Epithelial cell of esophagus (primary cell): ENCODE measurements around the gene AP2M1.

ENCODE experiments used
- DNase-seq: peaks from one replicate; pipeline ENCODE4 v3.0.0; 2010; ENCODE audit warnings: low read depth
- H3K4me3 ChIP-seq: 2 replicates; pipeline ENCODE4 v1.5.1; 2011; ENCODE audit warnings: mild to moderate bottlenecking, low read length, control low read depth
- TF ChIP-seq, protein P1 (sequence below): IDR thresholded peaks from 2 replicates; pipeline ENCODE4 v1.5.1; 2011; ENCODE audit warnings: low read depth, mild to moderate bottlenecking, low read length, control low read depth, inconsistent platforms; ENCODE audit not compliant: insufficient read depth; ENCODE audit errors: missing control alignments

The AP2M1 gene

DNA sequence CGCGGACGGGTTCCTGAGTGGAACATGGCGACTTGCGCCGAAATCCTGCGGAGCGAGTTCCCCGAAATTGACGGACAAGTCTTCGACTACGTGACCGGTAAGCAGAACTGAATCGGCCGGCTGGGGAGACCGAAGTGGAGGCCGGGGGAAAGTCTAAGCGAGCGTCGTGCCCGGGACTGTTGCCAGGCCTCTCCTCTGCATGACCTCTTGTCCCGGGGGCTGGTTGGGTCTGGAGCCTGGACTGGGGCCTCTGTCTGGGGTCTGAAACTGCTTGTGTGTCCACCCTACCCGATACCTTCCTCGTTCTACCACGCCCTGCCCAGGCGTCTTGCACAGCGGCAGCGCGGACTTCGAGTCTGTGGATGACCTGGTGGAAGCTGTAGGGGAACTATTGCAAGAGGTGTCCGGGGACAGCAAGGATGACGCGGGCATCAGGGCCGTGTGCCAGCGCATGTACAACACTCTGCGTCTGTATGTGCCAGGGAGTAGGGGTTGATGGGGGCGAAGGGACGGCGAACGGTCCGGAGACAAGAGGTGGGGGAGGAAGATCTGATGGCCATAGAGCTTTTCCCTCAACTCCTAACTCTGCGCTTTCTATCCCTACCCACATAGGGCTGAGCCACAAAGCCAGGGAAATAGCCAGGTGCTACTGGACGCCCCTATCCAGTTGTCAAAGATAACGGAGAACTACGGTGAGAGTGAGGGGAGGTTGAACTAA lies 11.7 kb downstream of the AP2M1 start, which contains the start of gene ABCF3:
Gene ABCF3 (plus strand): TSS at position 16 of the 718 bp plus-strand sequence. CDS start 9 bp downstream, at position 25.
- DNase-seq, result peak; percentile 46
- TF ChIP-seq, protein P1, sequence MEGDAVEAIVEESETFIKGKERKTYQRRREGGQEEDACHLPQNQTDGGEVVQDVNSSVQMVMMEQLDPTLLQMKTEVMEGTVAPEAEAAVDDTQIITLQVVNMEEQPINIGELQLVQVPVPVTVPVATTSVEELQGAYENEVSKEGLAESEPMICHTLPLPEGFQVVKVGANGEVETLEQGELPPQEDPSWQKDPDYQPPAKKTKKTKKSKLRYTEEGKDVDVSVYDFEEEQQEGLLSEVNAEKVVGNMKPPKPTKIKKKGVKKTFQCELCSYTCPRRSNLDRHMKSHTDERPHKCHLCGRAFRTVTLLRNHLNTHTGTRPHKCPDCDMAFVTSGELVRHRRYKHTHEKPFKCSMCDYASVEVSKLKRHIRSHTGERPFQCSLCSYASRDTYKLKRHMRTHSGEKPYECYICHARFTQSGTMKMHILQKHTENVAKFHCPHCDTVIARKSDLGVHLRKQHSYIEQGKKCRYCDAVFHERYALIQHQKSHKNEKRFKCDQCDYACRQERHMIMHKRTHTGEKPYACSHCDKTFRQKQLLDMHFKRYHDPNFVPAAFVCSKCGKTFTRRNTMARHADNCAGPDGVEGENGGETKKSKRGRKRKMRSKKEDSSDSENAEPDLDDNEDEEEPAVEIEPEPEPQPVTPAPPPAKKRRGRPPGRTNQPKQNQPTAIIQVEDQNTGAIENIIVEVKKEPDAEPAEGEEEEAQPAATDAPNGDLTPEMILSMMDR, result no peak

DNA sequence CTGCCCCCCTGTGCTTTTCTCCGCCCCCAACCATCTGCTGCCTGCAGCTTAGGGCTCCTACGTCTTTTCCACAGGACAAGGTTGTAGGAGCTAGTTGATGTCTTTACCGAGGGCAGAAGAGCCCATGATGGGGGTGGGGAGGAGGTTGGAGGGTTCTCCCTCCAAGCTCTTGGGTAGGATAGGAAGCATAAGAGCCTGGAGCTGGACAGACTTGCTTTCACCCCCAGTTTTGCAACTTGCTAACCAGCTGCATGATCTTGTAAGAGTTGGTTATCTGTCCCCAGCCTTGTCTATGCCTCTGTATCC lies 12.2 kb downstream of the AP2M1 start:
- DNase-seq, result no peak
- peak overlapping the region; percentile 97 for H3K4me3 ChIP-seq
- TF ChIP-seq, protein P1, result no peak

More for the DNA sequence above, 11.7 kb downstream of the AP2M1 start, which contains the start of gene ABCF3:
- H3K4me3 ChIP-seq, result peak within 1 kb of the TSS; percentile 97

DNA sequence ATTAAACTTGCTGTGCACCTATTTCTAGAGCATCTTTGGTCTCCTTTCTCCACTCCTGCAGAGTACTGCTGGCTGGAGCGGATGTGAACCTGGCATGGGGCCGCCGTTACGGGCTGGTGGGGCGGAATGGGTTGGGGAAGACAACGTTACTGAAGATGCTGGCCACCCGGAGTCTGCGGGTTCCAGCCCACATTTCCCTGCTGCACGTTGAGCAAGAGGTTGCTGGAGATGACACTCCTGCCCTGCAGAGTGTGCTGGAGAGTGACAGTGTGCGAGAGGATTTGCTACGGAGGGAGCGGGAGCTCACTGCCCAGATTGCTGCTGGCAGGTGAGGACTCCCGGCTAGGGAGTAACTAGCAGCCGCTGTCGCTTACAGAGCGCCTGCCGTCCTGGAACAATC lies 13.4 kb downstream of the AP2M1 start:
- TF ChIP-seq, protein P1, result no peak
- no peak overlapping the region for H3K4me3 ChIP-seq
- DNase-seq, result no peak

DNA sequence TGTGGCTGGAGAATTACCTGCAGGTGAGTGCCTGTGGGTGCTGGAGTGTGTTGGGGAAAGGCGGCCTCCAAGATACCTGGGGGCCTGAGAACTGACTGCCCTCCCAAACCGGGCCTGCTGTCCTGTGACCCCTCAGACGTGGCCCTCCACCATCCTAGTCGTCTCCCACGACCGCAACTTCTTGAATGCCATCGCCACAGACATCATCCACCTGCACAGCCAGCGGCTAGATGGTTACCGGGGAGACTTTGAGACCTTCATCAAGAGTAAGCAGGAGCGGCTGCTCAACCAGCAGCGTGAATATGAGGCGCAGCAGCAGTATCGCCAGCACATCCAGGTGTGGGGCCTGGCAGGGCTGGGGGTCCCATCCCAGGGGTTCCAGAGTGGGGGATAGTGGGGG lies 14.8 kb downstream of the AP2M1 start:
- no peak for DNase-seq
- TF ChIP-seq, protein P1, result no peak
- H3K4me3 ChIP-seq, result no peak overlapping the region

DNA sequence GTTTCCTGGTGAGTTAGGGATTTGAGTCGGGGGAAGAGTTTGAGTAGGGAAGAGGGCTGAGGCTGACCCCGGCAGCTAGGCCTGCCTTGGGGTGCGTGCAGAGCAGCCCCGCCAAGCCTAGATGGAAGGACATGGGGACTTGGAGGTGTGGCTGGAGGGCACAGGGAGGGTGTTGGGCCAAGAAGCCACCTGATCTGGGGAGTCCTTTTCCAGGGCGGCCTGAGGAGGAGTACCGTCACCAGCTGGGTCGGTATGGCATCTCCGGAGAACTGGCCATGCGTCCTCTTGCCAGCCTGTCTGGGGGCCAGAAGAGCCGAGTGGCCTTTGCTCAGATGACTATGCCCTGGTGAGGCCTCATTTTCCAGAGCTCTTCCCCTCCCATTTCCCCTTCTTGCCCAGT lies 18.2 kb downstream of the AP2M1 start:
- H3K4me3 ChIP-seq, result no peak overlapping the region
- DNase-seq, result no peak
- TF ChIP-seq, protein P1, result no peak

DNA sequence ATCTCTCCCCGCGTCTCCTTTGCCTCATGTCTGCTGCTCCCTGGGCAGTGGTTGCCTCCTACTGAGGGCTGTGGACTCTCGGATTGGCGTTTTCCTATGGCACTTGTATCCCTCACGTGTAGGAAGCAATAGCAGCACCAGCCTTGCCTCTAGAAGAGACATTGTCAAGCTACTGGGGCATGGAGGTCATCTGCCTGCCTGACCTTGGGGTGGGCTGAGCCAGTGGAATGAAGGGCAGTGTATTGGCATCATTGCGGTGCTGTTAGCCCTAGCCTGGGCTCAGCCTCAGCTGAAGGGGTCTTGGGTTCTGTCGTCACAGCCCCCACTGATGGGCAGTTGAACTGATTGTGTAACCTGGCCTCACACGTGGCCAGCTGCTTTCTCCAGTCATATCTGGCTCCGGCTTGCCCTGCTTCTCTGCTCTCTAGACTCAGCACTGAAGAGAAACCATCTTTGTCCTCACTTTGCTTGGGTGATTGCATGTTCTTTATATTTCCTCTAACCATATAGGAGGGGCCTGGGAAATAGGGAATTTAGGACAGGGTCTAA lies 19.4 kb downstream of the AP2M1 start:
- DNase-seq, result no peak
- TF ChIP-seq, protein P1, result no peak
- no peak overlapping the region for H3K4me3 ChIP-seq

DNA sequence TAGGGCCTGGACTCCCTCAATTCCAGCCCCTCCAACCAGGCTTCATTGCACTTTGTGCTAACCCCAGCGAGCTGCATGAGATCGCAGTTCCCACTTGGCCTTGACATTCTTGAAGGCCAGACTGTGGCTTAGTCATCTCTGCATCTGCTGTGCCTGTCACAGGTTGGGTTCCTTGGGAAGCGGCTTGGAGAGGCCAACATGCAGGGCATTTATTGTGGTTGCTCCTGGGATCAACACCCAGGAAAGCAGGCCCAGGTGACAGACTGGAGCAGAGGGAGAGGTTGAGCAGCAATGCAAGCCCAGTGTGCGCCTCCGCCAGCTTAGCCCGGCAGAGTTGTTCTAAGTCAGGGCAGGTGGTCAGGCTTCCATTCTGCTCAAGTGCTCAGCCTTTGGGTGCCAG lies 21.9 kb downstream of the AP2M1 start:
- DNase-seq, result no peak
- TF ChIP-seq, protein P1, result no peak
- no peak overlapping the region for H3K4me3 ChIP-seq
